Upper lobe of left lung (tissue), 6 donors: Measurements from ENCODE around the gene ADGRV1. TPM values are rescaled to one million over a fixed set of nuclear protein-coding genes. Genes with fewer than 3 reads are reported as not detected.

Experiments used
- ATAC-seq, 2 donors: fragments of 200-7000 bp; cut with Tn5 transposase; one replicate each; pipeline ENCODE4 v1.9.1; 2022; ENCODE audit warnings: mild to moderate bottlenecking in 2 of 2, moderate library complexity in 2 of 2; ENCODE audit not compliant: low FRiP score in 2 of 2
- DNase-seq, 2 donors: peaks; one replicate each; pipeline ENCODE4 v3.0.0-alpha.2; 2019 to 2020
- H3K27ac ChIP-seq, 4 donors: fragments of 200-600 bp; sonication (generic); one replicate each; pipeline ENCODE4 v1.5.1; 2016 to 2019
- H3K27me3 ChIP-seq, 4 donors: fragments of 200-600 bp; sonication (generic); one replicate each; pipeline ENCODE4 v1.5.1; 2017 to 2019
- H3K36me3 ChIP-seq, 4 donors: fragments of 200-600 bp; sonication (generic); one replicate each; pipeline ENCODE4 v1.5.1; 2016 to 2019
- H3K4me1 ChIP-seq, 4 donors: fragments of 200-600 bp; sonication (generic); one replicate each; pipeline ENCODE4 v1.5.1; 2018 to 2019
- H3K4me3 ChIP-seq, 4 donors: fragments of 200-600 bp; sonication (generic); one replicate each; pipeline ENCODE4 v1.5.1; 2017 to 2019; ENCODE audit warnings: mild to moderate bottlenecking in 2 of 4, moderate library complexity in 1 of 4
- H3K9me3 ChIP-seq, 4 donors: fragments of 200-600 bp; sonication (generic); one replicate each; pipeline ENCODE4 v1.5.1; 2018 to 2019
- CTCF ChIP-seq, 6 experiments: fragments of 450-650 bp in 4 of 6; fragments of 200-600 bp in 2 of 6; sonication (generic) in 2 of 6; IDR thresholded peaks; one replicate each; pipeline ENCODE4 v1.5.1; 2016 to 2019; ENCODE audit warnings: antibody characterized with exemption in 6 of 6
- EP300 ChIP-seq, 4 donors: sonication (generic); formaldehyde crosslinking; IDR thresholded peaks; one replicate each; pipeline ENCODE4 v1.5.1; 2017; ENCODE audit warnings: antibody characterized with exemption in 4 of 4, control low read depth in 2 of 4
- POLR2A ChIP-seq, 4 donors: fragments of 450-650 bp; IDR thresholded peaks; one replicate each; pipeline ENCODE4 v1.5.1; 2016 to 2017; ENCODE audit warnings: antibody characterized with exemption in 4 of 4, mild to moderate bottlenecking in 2 of 4
- POLR2AphosphoS5 ChIP-seq, 2 donors: sonication (generic); formaldehyde crosslinking; IDR thresholded peaks; one replicate each; pipeline ENCODE4 v1.5.1; 2017; ENCODE audit warnings: antibody characterized with exemption in 2 of 2
- WGBS, 2 donors: methylation state at CpG; one replicate each; pipeline ENCODE4 v1.1.5; 2017 to 2018; 5-methylcytosine and 5-hydroxymethylcytosine counted together
- total RNA-seq, 6 donors: library from RNA; depleted of rRNA in 4 of 6; stranded (reverse); fragments of >200 nt in 4 of 6; gene quantifications; one replicate each; pipeline versions ENCODE4 v1.1.0 to v1.2.1, GENCODE V29; 2016 to 2021
- donor health status: DM: no; HTN: no; CAD: no; lungs with moderate emphysema.
- donor health status: DM: no; HTN: yes; CAD: no; lungs with severe emphysema.

Gene ADGRV1
- total RNA-seq, 6 donors from 2014 or later: 22.3 to 129 (median 60.4) TPM

GRCh38 chr5:90930062-90930461, 371.5 kb downstream of the ADGRV1 start:
- Histone ChIP-seq H3K36me3 (no peaks in the 10 kb centered on the region), H3K4me1 (peaks cover 4 to 11% (median 8%) of the 10 kb centered on the region in 4 donors), H3K4me3 (no peak overlapping the region), H3K27ac (no peak overlapping the region), H3K9me3 (peaks cover 0 to 3% (median 0%) of the 10 kb centered on the region in 4 donors), H3K27me3 (no peaks in the 10 kb centered on the region)
- DNase-seq: no peak
- 69 to 82% methylated on average over 5 of the region's 5 CpGs for WGBS, 2 donors
- no peak for TF ChIP-seq EP300 (IDR thresholded peaks at IDR 0.05)
- TF ChIP-seq POLR2A (IDR thresholded peaks at IDR 0.05): no peak
- no peak for TF ChIP-seq POLR2AphosphoS5 (IDR thresholded peaks at IDR 0.05)
- no peak for ATAC-seq

GRCh38 chr5:90930756-90931431, 372.3 kb downstream of the ADGRV1 start:
- ATAC-seq (no peak), DNase-seq (no peak)
- Histone ChIP-seq H3K27ac (no peak overlapping the region), H3K4me1 (peaks cover 4 to 11% (median 8%) of the 10 kb centered on the region in 4 donors), H3K4me3 (no peak overlapping the region), H3K36me3 (no peaks in the 10 kb centered on the region), H3K9me3 (peaks cover 0 to 3% (median 0%) of the 10 kb centered on the region in 4 donors), H3K27me3 (no peaks in the 10 kb centered on the region)
- 64 to 67% methylated on average over 4 of the region's 4 CpGs for WGBS, 2 donors
- TF ChIP-seq CTCF (IDR thresholded peaks at IDR 0.05): no peak
- no peak for TF ChIP-seq POLR2AphosphoS5 (IDR thresholded peaks at IDR 0.05)
- TF ChIP-seq POLR2A (IDR thresholded peaks at IDR 0.05): no peak
- TF ChIP-seq EP300 (IDR thresholded peaks at IDR 0.05): no peak

- Histone ChIP-seq H3K27me3 (no peaks in the 10 kb centered on the region), H3K4me3 (no peak overlapping the region), H3K36me3 (no peaks in the 10 kb centered on the region), H3K27ac (peak overlapping the region in 1 of 4 donors; percentile 63), H3K4me1 (peaks cover 4 to 11% (median 8%) of the 10 kb centered on the region in 4 donors), H3K9me3 (peaks cover 0 to 3% (median 0%) of the 10 kb centered on the region in 4 donors)
- DNase-seq (peak in 1 of 2 donors; percentile 40), ATAC-seq (peak in 1 of 2 donors; percentile 85)
- 1 to 4% methylated on average over 4 of the region's 4 CpGs for WGBS, 2 donors
- TF ChIP-seq POLR2AphosphoS5 (IDR thresholded peaks at IDR 0.05) (no peak), CTCF (IDR thresholded peaks at IDR 0.05) (peak in 5 of 6 experiments; percentile 67 to 81 (median 71)), POLR2A (IDR thresholded peaks at IDR 0.05) (no peak), EP300 (IDR thresholded peaks at IDR 0.05) (peak in 1 of 4 donors; percentile 53)
Observed at GRCh38 chr5:90932052-90932699, 373.6 kb downstream of the ADGRV1 start.

- Histone ChIP-seq H3K4me1 (peaks cover 4 to 11% (median 8%) of the 10 kb centered on the region in 4 donors), H3K36me3 (no peaks in the 10 kb centered on the region), H3K9me3 (peaks cover 0 to 3% (median 0%) of the 10 kb centered on the region in 4 donors), H3K4me3 (no peak overlapping the region), H3K27ac (peak overlapping the region in 2 of 4 donors; percentile 28 to 63), H3K27me3 (no peaks in the 10 kb centered on the region)
- no peak for ATAC-seq
- no peak for DNase-seq
- TF ChIP-seq CTCF (IDR thresholded peaks at IDR 0.05) (no peak), POLR2AphosphoS5 (IDR thresholded peaks at IDR 0.05) (no peak), EP300 (IDR thresholded peaks at IDR 0.05) (no peak), POLR2A (IDR thresholded peaks at IDR 0.05) (no peak)
Observed at GRCh38 chr5:90933298-90933697, 374.7 kb downstream of the ADGRV1 start.

- 68 to 73% methylated on average over 5 of the region's 5 CpGs for WGBS, 2 donors
- peaks cover 0 to 3% (median 0%) of the 10 kb centered on the region in 4 donors for H3K9me3 ChIP-seq
- no peaks in the 10 kb centered on the region for H3K27me3 ChIP-seq
- H3K27ac ChIP-seq: peak overlapping the region in 2 of 4 donors; percentile 51 to 63
- no peak for ATAC-seq
- peaks cover 4 to 11% (median 8%) of the 10 kb centered on the region in 4 donors for H3K4me1 ChIP-seq
- no peak for DNase-seq
- H3K36me3 ChIP-seq: no peaks in the 10 kb centered on the region
- no peak for TF ChIP-seq POLR2A (IDR thresholded peaks at IDR 0.05)
- no peak for TF ChIP-seq EP300 (IDR thresholded peaks at IDR 0.05)
- TF ChIP-seq POLR2AphosphoS5 (IDR thresholded peaks at IDR 0.05): no peak
- TF ChIP-seq CTCF (IDR thresholded peaks at IDR 0.05): no peak
- H3K4me3 ChIP-seq: no peak overlapping the region
Observed at GRCh38 chr5:90934091-90934719, 375.6 kb downstream of the ADGRV1 start.
